Liver (tissue), 3 donors: ENCODE measurements around the gene MLLT10.

Source experiments
- GABPA ChIP-seq, 2 donors: IDR thresholded peaks in 1 of 2; conservative IDR thresholded peaks in 1 of 2; 2 replicates each; pipeline ENCODE4 v1.6.1; 2016; ENCODE audit warnings: antibody characterized with exemption in 2 of 2, mild to moderate bottlenecking in 1 of 2, moderate library complexity in 1 of 2
- RAD21 ChIP-seq, 2 donors: IDR thresholded peaks; 2 replicates each; pipeline ENCODE4 v1.6.1; 2016; ENCODE audit warnings: antibody characterized with exemption in 2 of 2, mild to moderate bottlenecking in 2 of 2
- TF ChIP-seq, protein P1 (sequence below): fragments of 150-350 bp; IDR thresholded peaks from 2 replicates; pipeline ENCODE4 v1.5.1; 2017; ENCODE audit warnings: improper control_type of control experiment, low read depth, low read length; ENCODE audit not compliant: missing input control
- TF ChIP-seq, protein P2 (sequence below): IDR thresholded peaks from 2 replicates; pipeline ENCODE4 v1.6.1; 2016; ENCODE audit warnings: antibody characterized with exemption
- donor health status: healthy.
- donor health status: healthy.

DNA sequence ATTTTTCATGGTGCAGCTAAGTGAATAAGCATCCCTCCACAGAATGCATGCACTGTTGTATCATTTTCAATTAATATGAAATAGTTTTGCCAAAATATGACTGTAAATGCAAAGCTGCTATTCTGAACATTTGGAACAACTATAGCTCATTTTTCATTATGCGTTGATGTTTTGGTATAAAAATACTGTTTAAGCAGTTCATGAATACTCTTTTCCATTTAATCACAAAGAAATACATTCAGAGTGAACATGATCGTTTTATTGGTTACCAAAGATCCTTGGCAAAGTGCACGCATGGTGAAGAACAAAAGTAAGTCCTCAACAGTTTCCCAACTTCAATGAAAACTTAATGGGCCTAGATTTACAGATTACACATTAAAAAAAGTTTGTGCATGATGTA, 41.6 kb upstream of the MLLT10 start:
- TF ChIP-seq, protein P1, sequence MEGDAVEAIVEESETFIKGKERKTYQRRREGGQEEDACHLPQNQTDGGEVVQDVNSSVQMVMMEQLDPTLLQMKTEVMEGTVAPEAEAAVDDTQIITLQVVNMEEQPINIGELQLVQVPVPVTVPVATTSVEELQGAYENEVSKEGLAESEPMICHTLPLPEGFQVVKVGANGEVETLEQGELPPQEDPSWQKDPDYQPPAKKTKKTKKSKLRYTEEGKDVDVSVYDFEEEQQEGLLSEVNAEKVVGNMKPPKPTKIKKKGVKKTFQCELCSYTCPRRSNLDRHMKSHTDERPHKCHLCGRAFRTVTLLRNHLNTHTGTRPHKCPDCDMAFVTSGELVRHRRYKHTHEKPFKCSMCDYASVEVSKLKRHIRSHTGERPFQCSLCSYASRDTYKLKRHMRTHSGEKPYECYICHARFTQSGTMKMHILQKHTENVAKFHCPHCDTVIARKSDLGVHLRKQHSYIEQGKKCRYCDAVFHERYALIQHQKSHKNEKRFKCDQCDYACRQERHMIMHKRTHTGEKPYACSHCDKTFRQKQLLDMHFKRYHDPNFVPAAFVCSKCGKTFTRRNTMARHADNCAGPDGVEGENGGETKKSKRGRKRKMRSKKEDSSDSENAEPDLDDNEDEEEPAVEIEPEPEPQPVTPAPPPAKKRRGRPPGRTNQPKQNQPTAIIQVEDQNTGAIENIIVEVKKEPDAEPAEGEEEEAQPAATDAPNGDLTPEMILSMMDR, result no peak
- TF ChIP-seq GABPA (IDR thresholded peaks at IDR 0.05 in 1 of 2, conservative IDR thresholded peaks at IDR 0.05 in 1 of 2) (no peak), RAD21 (IDR thresholded peaks at IDR 0.05) (no peak)
- TF ChIP-seq, protein P2, sequence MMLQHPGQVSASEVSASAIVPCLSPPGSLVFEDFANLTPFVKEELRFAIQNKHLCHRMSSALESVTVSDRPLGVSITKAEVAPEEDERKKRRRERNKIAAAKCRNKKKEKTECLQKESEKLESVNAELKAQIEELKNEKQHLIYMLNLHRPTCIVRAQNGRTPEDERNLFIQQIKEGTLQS, result no peak
